ENCODE data around the gene TMEM181. TPM values are rescaled to one million over a fixed set of nuclear protein-coding genes. Genes with fewer than 3 reads are reported as not detected.

The TMEM181 gene
- total and polyA plus RNA-seq, 2 donors (not counting 1 experiment from before 2014, with no cell fraction given): 2.8 to 9.3 TPM

DNA sequence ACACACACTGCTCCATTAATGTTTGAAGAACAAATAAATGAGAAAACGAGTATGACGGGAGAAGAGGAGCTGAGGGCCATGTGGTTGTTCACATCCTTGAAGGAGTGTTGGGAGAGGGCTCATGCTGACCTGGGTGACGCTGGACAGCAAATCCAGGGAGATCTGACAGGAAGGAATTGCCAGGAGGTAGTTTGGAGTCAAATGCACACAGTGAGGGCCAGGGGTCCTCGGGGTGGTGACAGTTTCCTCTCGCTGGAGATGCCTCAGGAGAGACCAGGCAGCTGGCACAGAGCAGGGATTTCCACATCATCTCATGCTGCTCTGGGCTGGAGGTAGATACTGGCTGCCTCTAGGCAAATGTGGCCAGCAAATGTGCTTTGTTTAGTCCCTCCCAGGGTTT is 2.0 kb upstream of the TMEM181 start:
- TF ChIP-seq, protein P1, sequence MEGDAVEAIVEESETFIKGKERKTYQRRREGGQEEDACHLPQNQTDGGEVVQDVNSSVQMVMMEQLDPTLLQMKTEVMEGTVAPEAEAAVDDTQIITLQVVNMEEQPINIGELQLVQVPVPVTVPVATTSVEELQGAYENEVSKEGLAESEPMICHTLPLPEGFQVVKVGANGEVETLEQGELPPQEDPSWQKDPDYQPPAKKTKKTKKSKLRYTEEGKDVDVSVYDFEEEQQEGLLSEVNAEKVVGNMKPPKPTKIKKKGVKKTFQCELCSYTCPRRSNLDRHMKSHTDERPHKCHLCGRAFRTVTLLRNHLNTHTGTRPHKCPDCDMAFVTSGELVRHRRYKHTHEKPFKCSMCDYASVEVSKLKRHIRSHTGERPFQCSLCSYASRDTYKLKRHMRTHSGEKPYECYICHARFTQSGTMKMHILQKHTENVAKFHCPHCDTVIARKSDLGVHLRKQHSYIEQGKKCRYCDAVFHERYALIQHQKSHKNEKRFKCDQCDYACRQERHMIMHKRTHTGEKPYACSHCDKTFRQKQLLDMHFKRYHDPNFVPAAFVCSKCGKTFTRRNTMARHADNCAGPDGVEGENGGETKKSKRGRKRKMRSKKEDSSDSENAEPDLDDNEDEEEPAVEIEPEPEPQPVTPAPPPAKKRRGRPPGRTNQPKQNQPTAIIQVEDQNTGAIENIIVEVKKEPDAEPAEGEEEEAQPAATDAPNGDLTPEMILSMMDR (IDR thresholded peaks at IDR 0.05): no peak
- no peak for TF ChIP-seq EZH2 (IDR thresholded peaks at IDR 0.05; ENCODE audit: borderline replicate concordance, insufficient read depth, low read depth, low read length, poor library complexity, severe bottlenecking)
- Histone ChIP-seq H3K4me3 (ENCODE audit: control extremely low read depth in 1 of 5, extremely low read depth in 1 of 5, insufficient read depth in 1 of 5, low read depth in 2 of 5, low read length in 4 of 5) (no peak overlapping the region), H3K27ac (ENCODE audit: low read length in 2 of 2) (no peak overlapping the region), H3K36me3 (replicated peaks in 1 of 2; ENCODE audit: control extremely low read depth in 1 of 2, control insufficient read depth in 1 of 2, extremely low read depth in 1 of 2, insufficient read depth in 2 of 2, low read length in 1 of 2) (no peaks in the 10 kb centered on the region), H3K4me2 (replicated peaks; ENCODE audit: low read depth, low read length, poor library complexity, severe bottlenecking) (no peak overlapping the region), H2AFZ (ENCODE audit: insufficient read depth, low read depth, low read length, poor library complexity, severe bottlenecking) (no peak overlapping the region), H3K79me2 (ENCODE audit: control insufficient read depth, insufficient read depth, low read length) (peaks cover 28% of the 10 kb centered on the region), H4K20me1 (ENCODE audit: control insufficient read depth, insufficient read depth, low read length, poor library complexity, severe bottlenecking) (peaks cover 12% of the 10 kb centered on the region), H3K27me3 (replicated peaks in 1 of 4; ENCODE audit: control extremely low read depth in 1 of 4, control insufficient read depth in 3 of 4, insufficient read depth in 4 of 4, low read length in 3 of 4) (no peaks in the 10 kb centered on the region), H3K9me3 (ENCODE audit: control extremely low read depth in 1 of 3, control insufficient read depth in 2 of 3, insufficient read depth in 1 of 3, low read length in 2 of 3) (no peaks in the 10 kb centered on the region), H3K4me1 (ENCODE audit: control insufficient read depth in 2 of 2, insufficient read depth in 2 of 2, low read length in 2 of 2) (peaks cover 15 to 21% of the 10 kb centered on the region in 2 donors), H3K9ac (ENCODE audit: low read length) (no peak overlapping the region)
- H3K27me3 Mint-ChIP-seq: no peaks in the 10 kb centered on the region
- no peak overlapping the region for H3K4me3 Mint-ChIP-seq
- CTCF ChIA-PET: no interaction called here
- ATAC-seq (ENCODE audit: low read depth): no peak
- DNase-seq: no peak
- no peaks in the 10 kb centered on the region for H3K9me3 Mint-ChIP-seq (ENCODE audit: insufficient read depth)
- intact Hi-C loops (cut with micrococcal nuclease): loop anchor here (2.0 to 10.0 kb wide), 3 partner anchors 83 to 391 kb away; partner anchors contain the start of genes DYNLT1, GTF2H5 and SERAC1
- POLR2A ChIA-PET: no interaction called here
- H3K27ac Mint-ChIP-seq: peak overlapping the region; percentile 50
- 97% methylated on average over 5 of the region's 5 CpGs for WGBS (ENCODE audit: insufficient coverage)
- H3K4me1 Mint-ChIP-seq: peaks cover 24% of the 10 kb centered on the region

DNA sequence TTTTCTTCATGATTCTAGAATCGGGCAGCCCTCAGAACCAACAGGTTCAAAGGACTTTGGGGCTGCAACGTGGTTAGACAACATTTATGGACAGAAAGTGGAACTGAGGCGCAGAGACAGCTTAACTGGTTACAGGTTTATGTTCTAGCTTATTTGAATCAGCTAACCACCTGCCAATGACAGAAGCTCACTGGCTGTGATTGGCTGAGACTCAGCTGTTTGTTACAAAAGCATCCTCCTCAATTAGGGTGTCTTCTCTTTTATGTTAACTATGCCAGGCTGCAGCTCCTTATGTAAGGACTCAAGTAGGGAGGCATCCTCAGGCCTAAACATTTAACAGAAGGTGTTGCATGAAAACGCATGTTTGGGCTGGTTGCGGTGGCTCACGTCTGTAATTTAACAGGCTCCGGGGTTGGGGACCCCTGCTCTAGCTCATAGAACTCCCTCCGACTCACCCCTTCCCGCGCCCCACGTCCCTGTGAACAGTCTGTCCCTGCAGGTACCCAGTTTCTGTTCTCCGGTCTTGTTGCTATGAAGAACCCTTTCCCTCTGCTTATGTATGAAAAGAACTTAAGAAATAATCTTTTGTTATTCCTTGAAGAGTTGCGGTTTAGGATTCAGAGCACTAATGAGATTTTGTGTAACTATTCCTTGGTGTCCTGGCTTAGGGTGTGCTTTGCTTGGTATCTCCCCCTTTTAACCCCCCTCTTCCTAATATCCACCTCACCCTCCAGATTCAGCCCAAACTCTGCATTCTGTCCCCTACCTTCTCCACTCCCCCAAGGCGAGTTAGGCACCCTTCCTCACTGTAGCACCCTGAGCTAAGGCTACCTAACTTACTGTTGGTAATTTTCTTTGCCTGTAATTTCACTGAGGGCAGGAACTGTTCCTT is 1.2 kb upstream of the TMEM181 start:
- DNase-seq (no peak), ATAC-seq (ENCODE audit: low read depth) (no peak)
- intact Hi-C loops (cut with micrococcal nuclease): loop anchor here (2.0 to 10.0 kb wide), 3 partner anchors 84 to 391 kb away; partner anchors contain the start of genes DYNLT1, GTF2H5 and SERAC1
- TF ChIP-seq EZH2 (IDR thresholded peaks at IDR 0.05; ENCODE audit: borderline replicate concordance, insufficient read depth, low read depth, low read length, poor library complexity, severe bottlenecking): no peak
- TF ChIP-seq, protein P1 (IDR thresholded peaks at IDR 0.05): no peak
- Histone ChIP-seq H2AFZ (ENCODE audit: insufficient read depth, low read depth, low read length, poor library complexity, severe bottlenecking) (peak overlapping the region; percentile 81), H3K27me3 (replicated peaks in 1 of 4; ENCODE audit: control extremely low read depth in 1 of 4, control insufficient read depth in 3 of 4, insufficient read depth in 4 of 4, low read length in 3 of 4) (no peaks in the 10 kb centered on the region), H3K9me3 (ENCODE audit: control extremely low read depth in 1 of 3, control insufficient read depth in 2 of 3, insufficient read depth in 1 of 3, low read length in 2 of 3) (no peaks in the 10 kb centered on the region), H4K20me1 (ENCODE audit: control insufficient read depth, insufficient read depth, low read length, poor library complexity, severe bottlenecking) (peaks cover 12% of the 10 kb centered on the region), H3K79me2 (ENCODE audit: control insufficient read depth, insufficient read depth, low read length) (peaks cover 35% of the 10 kb centered on the region), H3K27ac (ENCODE audit: low read length in 2 of 2) (no peak overlapping the region), H3K4me1 (ENCODE audit: control insufficient read depth in 2 of 2, insufficient read depth in 2 of 2, low read length in 2 of 2) (peaks cover 15 to 21% of the 10 kb centered on the region in 2 donors), H3K4me3 (ENCODE audit: control extremely low read depth in 1 of 5, extremely low read depth in 1 of 5, insufficient read depth in 1 of 5, low read depth in 2 of 5, low read length in 4 of 5) (no peak overlapping the region), H3K4me2 (replicated peaks; ENCODE audit: low read depth, low read length, poor library complexity, severe bottlenecking) (no peak overlapping the region), H3K9ac (ENCODE audit: low read length) (no peak overlapping the region), H3K36me3 (replicated peaks in 1 of 2; ENCODE audit: control extremely low read depth in 1 of 2, control insufficient read depth in 1 of 2, extremely low read depth in 1 of 2, insufficient read depth in 2 of 2, low read length in 1 of 2) (no peaks in the 10 kb centered on the region)
- Mint-ChIP-seq H3K4me3 (peak overlapping the region; percentile 74), H3K9me3 (ENCODE audit: insufficient read depth) (no peaks in the 10 kb centered on the region), H3K27me3 (no peaks in the 10 kb centered on the region), H3K27ac (peak overlapping the region; percentile 82), H3K4me1 (peaks cover 26% of the 10 kb centered on the region)
- CTCF ChIA-PET: interaction anchor here (0.6 to 1.2 kb wide), 3 partner anchors 40 to 383 kb away, joined by 3 to 4 read pairs (median 3); no protein-coding TSS in a partner anchor
- WGBS (ENCODE audit: insufficient coverage): 100% methylated on average over 9 of the region's 14 CpGs
- POLR2A ChIA-PET: no interaction called here
